ENCODE results near the gene FARS2.

Gene FARS2

DNA sequence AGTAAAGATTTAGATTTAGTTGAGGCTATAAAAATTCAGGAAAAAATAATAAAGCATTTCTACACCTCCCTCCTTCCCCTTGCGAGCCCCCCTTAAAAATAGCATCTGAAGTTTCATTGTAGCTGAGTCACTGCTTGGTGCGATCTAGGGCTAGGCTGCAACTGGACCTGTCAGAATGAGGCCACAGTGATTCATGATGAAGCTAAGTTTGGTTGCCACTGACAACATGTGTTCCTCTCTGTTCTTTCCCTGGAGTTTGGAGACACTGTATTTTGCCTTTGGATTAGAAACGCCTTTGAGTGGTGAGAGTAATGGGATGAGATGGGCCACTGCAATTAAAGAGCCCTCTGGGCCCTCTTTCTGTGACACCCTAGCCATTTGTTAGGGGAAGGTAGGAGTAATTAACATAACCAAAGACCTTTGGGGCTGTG, 411.3 kb downstream of the FARS2 start:
- Histone ChIP-seq H3K4me3 (ENCODE audit: low read length) (peak overlapping the region; percentile 32), H3K4me1 (ENCODE audit: control insufficient read depth, insufficient read depth, low read length) (peaks cover 46% of the 10 kb centered on the region), H3K36me3 (ENCODE audit: control insufficient read depth, insufficient read depth, low read length, severe bottlenecking) (no peaks in the 10 kb centered on the region), H3K27me3 (replicated peaks; ENCODE audit: control insufficient read depth, insufficient read depth, low read length) (no peaks in the 10 kb centered on the region), H3K9me3 (ENCODE audit: control insufficient read depth, low read length) (no peaks in the 10 kb centered on the region), H3K9ac (ENCODE audit: low read length) (peak overlapping the region; percentile 67)
- DNase-seq (ENCODE audit: low read depth): peak; percentile 89

DNA sequence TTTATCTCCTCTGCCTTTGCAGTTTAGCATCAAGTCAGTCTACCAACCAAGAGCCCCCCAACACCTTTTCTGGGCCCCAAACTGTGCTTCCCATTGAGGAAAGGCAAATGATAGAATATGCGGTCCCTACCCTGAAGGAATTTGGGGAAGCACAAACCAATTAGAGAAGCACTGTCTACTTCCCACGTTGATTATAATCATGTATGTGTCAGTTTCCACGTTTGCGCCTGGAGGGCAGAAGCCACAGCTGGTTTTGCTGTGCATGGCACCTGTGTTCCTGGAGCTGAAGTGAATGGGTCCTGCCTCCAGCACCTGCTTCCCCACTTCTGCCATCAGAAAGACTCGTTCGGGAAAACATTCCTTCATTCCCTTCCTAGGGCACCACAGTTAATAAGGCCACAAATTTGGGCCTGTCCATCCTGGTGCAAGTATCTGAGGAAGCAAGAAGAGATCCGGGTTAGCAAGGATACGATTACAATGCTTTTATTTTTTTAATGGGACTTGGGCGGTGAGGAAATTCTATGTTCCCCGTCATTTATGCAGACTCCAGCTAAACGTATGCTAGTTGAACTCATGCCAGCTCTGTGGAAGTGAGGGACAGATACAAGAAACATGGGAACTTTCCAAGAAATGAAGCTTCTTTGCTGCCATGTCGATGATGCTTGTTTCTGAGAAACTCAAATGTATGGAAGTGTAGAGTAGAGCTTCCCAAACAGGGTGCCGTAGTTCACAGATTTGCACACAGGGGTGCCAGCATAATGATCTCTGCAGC, 411.9 kb downstream of the FARS2 start:
- Histone ChIP-seq H3K9ac (ENCODE audit: low read length) (no peak overlapping the region), H3K4me3 (ENCODE audit: low read length) (no peak overlapping the region), H3K9me3 (ENCODE audit: control insufficient read depth, low read length) (no peaks in the 10 kb centered on the region), H3K4me1 (ENCODE audit: control insufficient read depth, insufficient read depth, low read length) (peaks cover 47% of the 10 kb centered on the region), H3K27me3 (replicated peaks; ENCODE audit: control insufficient read depth, insufficient read depth, low read length) (no peaks in the 10 kb centered on the region), H3K36me3 (ENCODE audit: control insufficient read depth, insufficient read depth, low read length, severe bottlenecking) (no peaks in the 10 kb centered on the region)
- no peak for DNase-seq (ENCODE audit: low read depth)

DNA sequence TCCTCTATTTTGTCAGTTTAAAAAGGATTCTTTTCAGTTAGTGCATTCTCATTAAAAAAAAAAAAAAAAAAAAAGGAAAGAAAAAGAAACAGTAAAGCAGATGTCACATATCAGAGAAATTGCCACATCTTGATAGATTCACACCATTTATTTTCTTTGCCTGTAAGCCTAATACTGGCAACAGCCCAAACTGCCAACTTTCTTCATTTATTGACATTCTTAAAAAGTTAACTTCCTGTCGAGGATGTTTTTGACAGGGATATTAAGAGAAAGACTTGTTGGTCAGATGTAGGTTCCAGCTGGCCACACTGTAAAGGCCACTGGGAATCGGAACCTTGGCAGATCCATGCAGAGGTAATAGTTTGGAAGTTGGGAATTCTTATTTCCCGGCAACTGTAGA, 412.8 kb downstream of the FARS2 start:
- Histone ChIP-seq H3K9me3 (ENCODE audit: control insufficient read depth, low read length) (no peaks in the 10 kb centered on the region), H3K9ac (ENCODE audit: low read length) (no peak overlapping the region), H3K4me1 (ENCODE audit: control insufficient read depth, insufficient read depth, low read length) (peaks cover 47% of the 10 kb centered on the region), H3K36me3 (ENCODE audit: control insufficient read depth, insufficient read depth, low read length, severe bottlenecking) (no peaks in the 10 kb centered on the region), H3K4me3 (ENCODE audit: low read length) (no peak overlapping the region), H3K27me3 (replicated peaks; ENCODE audit: control insufficient read depth, insufficient read depth, low read length) (no peaks in the 10 kb centered on the region)
- DNase-seq (ENCODE audit: low read depth): no peak

DNA sequence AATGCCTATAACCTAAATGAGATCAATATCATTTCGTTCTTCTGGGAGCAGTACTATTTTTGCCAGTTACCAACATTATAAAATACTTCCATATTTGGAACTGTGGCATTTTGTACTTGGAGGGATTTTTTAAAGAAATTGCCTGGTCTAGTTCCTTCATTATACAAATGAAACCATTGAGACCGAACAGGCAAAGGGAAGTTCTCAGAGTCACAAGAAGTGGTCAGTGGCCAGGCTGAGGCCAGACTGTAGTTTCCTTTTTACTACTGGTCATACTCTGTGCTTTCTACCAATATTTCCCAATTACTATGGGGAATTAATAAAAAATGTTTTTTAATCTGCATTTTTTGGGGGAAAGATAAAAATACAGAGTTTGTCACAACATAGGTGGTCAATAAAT, 413.4 kb downstream of the FARS2 start:
- Histone ChIP-seq H3K4me3 (ENCODE audit: low read length) (no peak overlapping the region), H3K9me3 (ENCODE audit: control insufficient read depth, low read length) (no peaks in the 10 kb centered on the region), H3K36me3 (ENCODE audit: control insufficient read depth, insufficient read depth, low read length, severe bottlenecking) (no peaks in the 10 kb centered on the region), H3K4me1 (ENCODE audit: control insufficient read depth, insufficient read depth, low read length) (peaks cover 47% of the 10 kb centered on the region), H3K27me3 (replicated peaks; ENCODE audit: control insufficient read depth, insufficient read depth, low read length) (no peaks in the 10 kb centered on the region), H3K9ac (ENCODE audit: low read length) (no peak overlapping the region)
- DNase-seq (ENCODE audit: low read depth): no peak

DNA sequence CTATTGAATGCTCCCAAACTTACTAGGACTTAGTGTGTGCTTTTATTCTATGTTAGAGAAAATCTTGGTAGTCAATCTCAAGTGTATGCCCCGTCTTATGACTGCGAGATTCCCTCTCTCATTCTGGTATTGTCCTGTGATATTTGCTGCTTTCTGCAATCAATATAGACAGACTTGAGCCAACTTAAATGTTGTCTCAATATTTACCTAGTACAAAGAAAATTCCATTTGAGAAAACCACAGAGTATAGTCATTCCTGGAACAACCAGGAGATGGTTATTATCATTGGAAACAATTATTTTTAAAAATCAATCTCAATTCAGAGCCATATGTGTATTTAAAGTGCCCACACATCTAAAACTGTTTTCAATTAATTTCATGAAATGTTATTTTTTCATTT, 415.4 kb downstream of the FARS2 start:
- H3K4me1 ChIP-seq (ENCODE audit: control insufficient read depth, insufficient read depth, low read length): peaks cover 44% of the 10 kb centered on the region
- no peaks in the 10 kb centered on the region for H3K36me3 ChIP-seq (ENCODE audit: control insufficient read depth, insufficient read depth, low read length, severe bottlenecking)
- H3K9me3 ChIP-seq (ENCODE audit: control insufficient read depth, low read length): no peaks in the 10 kb centered on the region
- H3K27me3 ChIP-seq (replicated peaks; ENCODE audit: control insufficient read depth, insufficient read depth, low read length): no peaks in the 10 kb centered on the region
- DNase-seq (ENCODE audit: low read depth): no peak
- H3K4me3 ChIP-seq (ENCODE audit: low read length): no peak overlapping the region
- H3K9ac ChIP-seq (ENCODE audit: low read length): no peak overlapping the region

DNA sequence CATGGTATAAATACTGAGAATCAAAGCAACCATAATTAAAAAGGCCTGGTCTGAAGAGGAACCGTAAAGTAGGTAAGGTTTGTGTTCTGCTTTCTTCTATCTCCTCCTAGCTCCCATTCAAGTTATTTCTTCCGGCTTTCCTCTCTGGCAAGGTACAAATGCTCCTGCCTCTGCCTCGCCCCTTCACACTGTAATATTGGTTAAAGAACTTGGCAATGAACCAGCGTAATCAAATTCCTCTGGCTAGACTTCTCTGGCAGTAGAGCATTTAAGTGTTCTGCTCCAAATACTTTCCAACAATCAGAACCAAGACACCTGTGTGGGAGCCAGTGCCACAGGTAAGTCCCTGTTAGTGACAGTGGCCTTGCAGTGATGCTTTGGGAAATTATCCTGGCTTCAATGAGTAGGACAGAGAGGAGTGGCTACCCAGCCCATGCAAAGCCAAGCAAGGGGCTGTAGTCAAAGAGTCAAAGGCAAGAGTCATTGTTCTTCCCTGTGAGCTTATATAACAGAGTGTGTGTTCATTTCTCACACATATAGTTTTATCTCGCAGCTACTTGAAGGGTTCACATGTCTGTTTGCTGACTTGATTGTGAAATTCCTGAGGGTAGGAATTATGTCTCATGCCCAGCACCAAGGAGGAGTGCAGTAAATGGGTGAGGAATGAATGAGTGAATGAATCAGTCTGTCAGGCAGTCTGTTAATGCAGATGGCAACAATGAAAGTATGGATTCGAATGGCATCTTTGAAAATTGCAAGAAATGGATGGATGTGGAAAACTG, 416.1 kb downstream of the FARS2 start:
- no peak for DNase-seq (ENCODE audit: low read depth)
- Histone ChIP-seq H3K36me3 (ENCODE audit: control insufficient read depth, insufficient read depth, low read length, severe bottlenecking) (no peaks in the 10 kb centered on the region), H3K4me3 (ENCODE audit: low read length) (no peak overlapping the region), H3K9me3 (ENCODE audit: control insufficient read depth, low read length) (no peaks in the 10 kb centered on the region), H3K27me3 (replicated peaks; ENCODE audit: control insufficient read depth, insufficient read depth, low read length) (no peaks in the 10 kb centered on the region), H3K9ac (ENCODE audit: low read length) (no peak overlapping the region), H3K4me1 (ENCODE audit: control insufficient read depth, insufficient read depth, low read length) (peaks cover 39% of the 10 kb centered on the region)

DNA sequence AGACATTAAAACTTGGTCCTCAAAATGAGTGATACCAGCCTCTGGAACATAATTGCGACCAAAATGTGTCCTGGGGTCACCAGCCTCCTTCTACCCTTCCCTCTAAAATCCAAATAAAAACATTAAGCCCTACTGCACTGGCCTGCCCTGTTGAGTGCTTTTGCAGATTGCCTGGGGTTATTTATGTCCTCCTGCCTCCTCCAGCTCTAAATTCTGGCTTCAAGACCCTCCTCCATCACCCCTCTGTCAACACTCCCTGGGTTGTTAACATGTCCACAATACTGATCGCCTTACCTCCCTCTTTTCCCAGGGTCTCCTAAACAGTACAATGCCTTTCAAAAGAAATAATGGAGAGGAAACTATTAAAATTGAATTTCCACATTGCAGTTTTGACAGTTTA, 418.0 kb downstream of the FARS2 start:
- H3K36me3 ChIP-seq (ENCODE audit: control insufficient read depth, insufficient read depth, low read length, severe bottlenecking): no peaks in the 10 kb centered on the region
- H3K9ac ChIP-seq (ENCODE audit: low read length): no peak overlapping the region
- no peak for DNase-seq (ENCODE audit: low read depth)
- no peak overlapping the region for H3K4me3 ChIP-seq (ENCODE audit: low read length)
- H3K4me1 ChIP-seq (ENCODE audit: control insufficient read depth, insufficient read depth, low read length): peaks cover 21% of the 10 kb centered on the region
- H3K27me3 ChIP-seq (replicated peaks; ENCODE audit: control insufficient read depth, insufficient read depth, low read length): no peaks in the 10 kb centered on the region
- H3K9me3 ChIP-seq (ENCODE audit: control insufficient read depth, low read length): no peaks in the 10 kb centered on the region

DNA sequence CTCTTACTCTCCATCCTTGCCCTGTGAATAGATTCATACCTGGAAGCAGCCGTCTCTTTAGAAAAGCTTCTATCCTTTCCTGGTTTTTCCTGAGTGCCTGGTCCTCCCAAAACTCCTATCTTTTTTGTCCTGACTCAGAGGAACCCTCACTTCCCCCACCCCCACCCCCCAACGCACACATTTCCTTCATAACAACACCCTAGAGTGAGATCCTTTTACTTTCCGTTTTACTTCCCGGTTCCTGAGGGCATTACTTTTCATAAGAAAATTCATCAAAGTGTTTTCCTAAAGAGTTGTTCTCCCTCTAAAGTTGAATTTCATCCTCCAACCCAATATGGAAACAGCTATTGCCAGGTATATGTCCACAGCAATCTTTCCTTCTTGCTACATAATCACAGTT, 418.4 kb downstream of the FARS2 start:
- Histone ChIP-seq H3K27me3 (replicated peaks; ENCODE audit: control insufficient read depth, insufficient read depth, low read length) (no peaks in the 10 kb centered on the region), H3K9me3 (ENCODE audit: control insufficient read depth, low read length) (no peaks in the 10 kb centered on the region), H3K36me3 (ENCODE audit: control insufficient read depth, insufficient read depth, low read length, severe bottlenecking) (no peaks in the 10 kb centered on the region), H3K4me3 (ENCODE audit: low read length) (no peak overlapping the region), H3K4me1 (ENCODE audit: control insufficient read depth, insufficient read depth, low read length) (peaks cover 19% of the 10 kb centered on the region), H3K9ac (ENCODE audit: low read length) (no peak overlapping the region)
- DNase-seq (ENCODE audit: low read depth): no peak

DNA sequence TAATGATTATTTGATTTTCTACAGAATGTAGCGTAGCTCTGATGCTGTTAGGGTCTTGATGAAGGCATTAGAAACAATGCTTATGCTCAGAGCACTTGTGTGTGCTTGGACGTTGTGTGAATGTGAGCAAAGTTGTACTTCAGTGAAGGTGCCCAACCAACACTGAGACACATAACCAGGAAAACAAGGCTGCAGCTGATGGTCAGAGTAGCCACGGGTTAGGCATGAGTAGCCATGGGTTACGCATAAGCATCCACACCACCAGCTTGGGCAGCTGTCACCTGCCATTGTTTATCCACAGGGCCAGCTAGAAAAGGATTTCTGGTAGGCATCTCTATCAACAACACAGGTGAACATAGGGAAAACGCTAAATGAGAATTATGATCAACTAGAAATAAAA, 418.8 kb downstream of the FARS2 start:
- H3K9me3 ChIP-seq (ENCODE audit: control insufficient read depth, low read length): no peaks in the 10 kb centered on the region
- no peak for DNase-seq (ENCODE audit: low read depth)
- no peaks in the 10 kb centered on the region for H3K36me3 ChIP-seq (ENCODE audit: control insufficient read depth, insufficient read depth, low read length, severe bottlenecking)
- peaks cover 21% of the 10 kb centered on the region for H3K4me1 ChIP-seq (ENCODE audit: control insufficient read depth, insufficient read depth, low read length)
- no peak overlapping the region for H3K9ac ChIP-seq (ENCODE audit: low read length)
- H3K27me3 ChIP-seq (replicated peaks; ENCODE audit: control insufficient read depth, insufficient read depth, low read length): no peaks in the 10 kb centered on the region
- H3K4me3 ChIP-seq (ENCODE audit: low read length): no peak overlapping the region

DNA sequence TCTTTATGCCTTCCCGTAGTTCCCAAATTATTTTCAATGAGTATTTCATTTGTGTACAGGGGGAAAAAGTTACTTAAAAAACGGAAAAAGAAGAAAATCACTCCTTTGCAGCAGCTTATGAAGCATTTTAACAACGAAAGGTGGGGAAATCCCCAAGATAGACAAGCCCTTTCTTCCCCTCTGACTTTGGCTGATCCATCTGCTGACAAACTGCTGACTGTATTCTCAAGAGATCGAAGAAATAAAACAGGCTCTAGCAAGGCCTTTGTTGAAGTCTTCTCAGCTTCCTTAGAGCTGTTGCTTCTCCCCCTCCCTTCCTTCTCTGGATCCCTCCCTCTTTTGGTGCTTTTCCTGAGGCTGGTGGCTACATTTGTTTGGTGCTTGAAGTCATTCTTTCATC, 420.2 kb downstream of the FARS2 start:
- Histone ChIP-seq H3K9me3 (ENCODE audit: control insufficient read depth, low read length) (no peaks in the 10 kb centered on the region), H3K4me3 (ENCODE audit: low read length) (no peak overlapping the region), H3K27me3 (replicated peaks; ENCODE audit: control insufficient read depth, insufficient read depth, low read length) (no peaks in the 10 kb centered on the region), H3K36me3 (ENCODE audit: control insufficient read depth, insufficient read depth, low read length, severe bottlenecking) (no peaks in the 10 kb centered on the region), H3K9ac (ENCODE audit: low read length) (no peak overlapping the region), H3K4me1 (ENCODE audit: control insufficient read depth, insufficient read depth, low read length) (peaks cover 21% of the 10 kb centered on the region)
- no peak for DNase-seq (ENCODE audit: low read depth)

DNA sequence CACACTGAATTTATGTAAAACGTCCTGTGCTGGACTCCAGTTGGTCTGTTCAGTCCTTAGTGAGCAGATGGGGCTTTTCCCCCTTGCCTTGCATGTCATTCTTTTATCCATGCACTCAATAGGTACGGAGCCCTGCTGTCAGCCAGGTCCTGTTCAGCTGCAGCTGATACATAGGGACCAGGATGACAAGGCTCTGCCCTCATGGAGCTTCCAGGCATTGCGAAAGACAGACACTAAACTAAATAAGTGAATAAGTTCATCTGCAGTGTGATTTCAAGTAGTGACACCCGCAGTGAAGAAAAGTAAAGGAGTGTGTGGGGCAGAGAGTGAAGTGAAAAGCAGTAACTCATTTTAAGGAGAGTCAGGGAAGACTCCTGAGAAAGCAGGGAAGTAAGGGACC, 421.2 kb downstream of the FARS2 start:
- Histone ChIP-seq H3K9ac (ENCODE audit: low read length) (no peak overlapping the region), H3K4me3 (ENCODE audit: low read length) (no peak overlapping the region), H3K4me1 (ENCODE audit: control insufficient read depth, insufficient read depth, low read length) (peaks cover 14% of the 10 kb centered on the region), H3K27me3 (replicated peaks; ENCODE audit: control insufficient read depth, insufficient read depth, low read length) (no peaks in the 10 kb centered on the region), H3K9me3 (ENCODE audit: control insufficient read depth, low read length) (no peaks in the 10 kb centered on the region), H3K36me3 (ENCODE audit: control insufficient read depth, insufficient read depth, low read length, severe bottlenecking) (no peaks in the 10 kb centered on the region)
- DNase-seq (ENCODE audit: low read depth): no peak
